ENCODE data around the gene PIK3AP1. TPM values are rescaled to one million over a fixed set of nuclear protein-coding genes. Genes with fewer than 3 reads are reported as not detected.
"Not testable (repeated sequence)": the region's sequence is repeated elsewhere in the genome, so short reads cannot be mapped to it uniquely, and the experiment has no call there.

The PIK3AP1 gene
- total RNA-seq, 2 experiments from 2014 or later: 0.72 to 1.1 TPM

- ChIA-PET CTCF (no interaction called here), POLR2A (no interaction called here)
- Mint-ChIP-seq H3K4me3 (no peak overlapping the region), H3K4me1 (peaks cover 3% of the 10 kb centered on the region), H3K9me3 (no peaks in the 10 kb centered on the region), H3K36me3 (ENCODE audit: low read depth) (no peaks in the 10 kb centered on the region), H3K27me3 (no peaks in the 10 kb centered on the region), H3K27ac (no peak overlapping the region)
- DNase-seq: no peak
These were observed 32.8 kb downstream of the PIK3AP1 start for GRCh38 chr10:96687317-96688012.

GRCh38 chr10:96686514-96686913 lies 33.8 kb downstream of the PIK3AP1 start:
- Mint-ChIP-seq H3K36me3 (ENCODE audit: low read depth) (no peaks in the 10 kb centered on the region), H3K9me3 (no peaks in the 10 kb centered on the region), H3K4me3 (no peak overlapping the region), H3K27me3 (no peaks in the 10 kb centered on the region), H3K27ac (no peak overlapping the region), H3K4me1 (peaks cover 3% of the 10 kb centered on the region)
- DNase-seq: no peak
- POLR2A ChIA-PET: no interaction called here
- CTCF ChIA-PET: no interaction called here

DNA sequence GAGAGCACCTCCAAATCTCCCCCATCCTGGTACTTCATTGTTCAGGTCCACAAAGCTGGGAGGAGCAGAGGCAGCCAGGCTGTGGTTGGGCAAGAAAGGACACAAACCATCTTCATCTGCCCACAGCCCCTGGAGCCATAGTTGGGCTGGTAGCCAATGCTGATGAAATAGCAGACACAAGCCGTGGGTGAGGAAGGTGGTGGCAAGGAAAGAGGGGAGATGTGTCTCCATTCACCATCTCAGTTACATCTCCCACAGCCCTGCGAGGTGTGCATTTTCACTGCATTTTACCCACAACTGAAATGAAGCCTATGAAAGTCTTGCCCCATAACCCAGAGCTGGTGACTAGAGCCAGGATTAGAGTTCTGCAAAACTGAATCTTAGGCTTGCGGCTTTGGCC lies 35.0 kb downstream of the PIK3AP1 start:
- POLR2A ChIA-PET: no interaction called here
- no peak for DNase-seq
- CTCF ChIA-PET: no interaction called here
- no peaks in the 10 kb centered on the region for H3K36me3 Mint-ChIP-seq (ENCODE audit: low read depth)
- H3K27me3 Mint-ChIP-seq: peaks cover 2% of the 10 kb centered on the region
- no peak overlapping the region for H3K27ac Mint-ChIP-seq
- H3K9me3 Mint-ChIP-seq: peaks cover 3% of the 10 kb centered on the region
- H3K4me1 Mint-ChIP-seq: no peaks in the 10 kb centered on the region
- no peak overlapping the region for H3K4me3 Mint-ChIP-seq

DNA sequence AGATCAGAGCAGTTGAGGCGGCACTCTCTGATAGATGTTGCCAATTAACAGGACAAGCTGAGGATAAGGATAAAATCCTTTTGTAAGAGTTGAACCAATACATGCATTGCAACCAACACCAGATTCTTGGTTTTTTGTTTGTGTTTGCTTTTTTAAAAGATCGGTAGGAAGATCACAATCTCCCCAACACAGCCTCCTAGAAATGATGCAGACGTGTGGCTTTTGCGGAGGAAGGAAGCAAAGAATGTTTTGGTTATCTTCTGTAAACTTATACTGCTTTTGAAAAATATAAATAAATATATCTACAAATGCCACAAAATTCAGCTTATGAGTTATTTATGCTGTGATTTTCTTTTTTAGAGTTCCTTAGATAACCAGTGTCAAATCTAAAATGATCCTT lies 35.5 kb downstream of the PIK3AP1 start:
- ChIA-PET CTCF (interaction anchor here (1.3 kb wide), 1 partner anchor 15 kb away, joined by 6 read pairs; no protein-coding TSS in a partner anchor), POLR2A (no interaction called here)
- no peak overlapping the region for H3K27ac Mint-ChIP-seq
- H3K9me3 Mint-ChIP-seq: peaks cover 3% of the 10 kb centered on the region
- H3K4me3 Mint-ChIP-seq: no peak overlapping the region
- H3K4me1 Mint-ChIP-seq: no peaks in the 10 kb centered on the region
- H3K27me3 Mint-ChIP-seq: peaks cover 2% of the 10 kb centered on the region
- DNase-seq: no peak
- no peaks in the 10 kb centered on the region for H3K36me3 Mint-ChIP-seq (ENCODE audit: low read depth)

GRCh38 chr10:96683710-96684109 lies 36.6 kb downstream of the PIK3AP1 start:
- Mint-ChIP-seq H3K9me3 (peaks cover 3% of the 10 kb centered on the region), H3K4me1 (no peaks in the 10 kb centered on the region), H3K36me3 (ENCODE audit: low read depth) (no peaks in the 10 kb centered on the region), H3K27ac (no peak overlapping the region), H3K27me3 (peaks cover 2% of the 10 kb centered on the region), H3K4me3 (no peak overlapping the region)
- CTCF ChIA-PET: interaction anchor here (0.6 to 1.3 kb wide), 2 partner anchors 14 to 132 kb away, joined by 3 to 6 read pairs; no protein-coding TSS in a partner anchor
- POLR2A ChIA-PET: no interaction called here
- DNase-seq: no peak

DNA sequence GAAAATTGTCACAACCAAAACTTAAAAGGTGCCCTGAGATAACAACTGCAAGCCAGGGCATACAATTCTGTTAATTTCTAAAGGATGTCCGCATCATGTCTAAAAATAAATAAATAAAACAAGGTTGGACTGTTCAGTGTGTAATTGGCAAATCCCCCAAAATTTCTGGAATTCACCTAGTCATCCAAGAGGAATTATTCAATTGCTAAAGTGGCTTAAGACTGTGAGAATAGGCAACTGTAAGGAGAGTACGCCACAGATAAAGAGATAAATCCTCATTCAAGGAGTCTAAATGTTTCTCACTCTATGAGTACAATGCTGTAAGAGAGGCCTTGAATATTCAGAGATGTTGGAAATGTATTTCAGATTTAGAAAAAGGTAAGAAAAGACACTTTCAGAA lies 37.2 kb downstream of the PIK3AP1 start:
- H3K4me3 Mint-ChIP-seq: no peak overlapping the region
- H3K36me3 Mint-ChIP-seq (ENCODE audit: low read depth): no peaks in the 10 kb centered on the region
- no peak for DNase-seq
- no peak overlapping the region for H3K27ac Mint-ChIP-seq
- ChIA-PET CTCF (interaction anchor here (1.4 kb wide), 1 partner anchor 9 kb away, joined by 4 read pairs; no protein-coding TSS in a partner anchor), POLR2A (no interaction called here)
- no peaks in the 10 kb centered on the region for H3K4me1 Mint-ChIP-seq
- peaks cover 2% of the 10 kb centered on the region for H3K27me3 Mint-ChIP-seq
- H3K9me3 Mint-ChIP-seq: peaks cover 3% of the 10 kb centered on the region

GRCh38 chr10:96681524-96681923 lies 38.8 kb downstream of the PIK3AP1 start:
- Mint-ChIP-seq H3K9me3 (peaks cover 3% of the 10 kb centered on the region), H3K27ac (no peak overlapping the region), H3K27me3 (peaks cover 2% of the 10 kb centered on the region), H3K4me3 (no peak overlapping the region), H3K36me3 (ENCODE audit: low read depth) (no peaks in the 10 kb centered on the region), H3K4me1 (no peaks in the 10 kb centered on the region)
- ChIA-PET POLR2A (interaction anchor here (0.7 kb wide), 2 partner anchors 41 to 1158 kb away, joined by 3 to 4 read pairs; no protein-coding TSS in a partner anchor), CTCF (interaction anchor here (1.4 kb wide), 1 partner anchor 8 kb away, joined by 3 read pairs; no protein-coding TSS in a partner anchor)
- DNase-seq: no peak

GRCh38 chr10:96680463-96680862 lies 39.9 kb downstream of the PIK3AP1 start:
- H3K9me3 Mint-ChIP-seq; H3K27ac Mint-ChIP-seq; DNase-seq; CTCF ChIA-PET; POLR2A ChIA-PET; H3K27me3 Mint-ChIP-seq; H3K4me3 Mint-ChIP-seq; H3K4me1 Mint-ChIP-seq; H3K36me3 Mint-ChIP-seq (ENCODE audit: low read depth): not testable (repeated sequence)

- Mint-ChIP-seq H3K4me1 (peaks cover 3% of the 10 kb centered on the region), H3K27me3 (peaks cover 2% of the 10 kb centered on the region), H3K36me3 (ENCODE audit: low read depth) (no peaks in the 10 kb centered on the region)
These were observed 41.6 kb downstream of the PIK3AP1 start for GRCh38 chr10:96678725-96679124.

GRCh38 chr10:96676272-96677112 lies 43.8 kb downstream of the PIK3AP1 start:
- no peak for DNase-seq
- ChIA-PET POLR2A (no interaction called here), CTCF (no interaction called here)
- Mint-ChIP-seq H3K27ac (no peak overlapping the region), H3K27me3 (peaks cover 2% of the 10 kb centered on the region), H3K9me3 (peaks cover 3% of the 10 kb centered on the region), H3K4me1 (peaks cover 8% of the 10 kb centered on the region), H3K4me3 (no peak overlapping the region), H3K36me3 (ENCODE audit: low read depth) (no peaks in the 10 kb centered on the region)

More at GRCh38 chr10:96678725-96679124, 41.6 kb downstream of the PIK3AP1 start:
- Mint-ChIP-seq H3K9me3 (peaks cover 3% of the 10 kb centered on the region), H3K4me3 (no peak overlapping the region), H3K27ac (no peak overlapping the region)
- POLR2A ChIA-PET: no interaction called here
- DNase-seq: no peak
- CTCF ChIA-PET: no interaction called here

DNA sequence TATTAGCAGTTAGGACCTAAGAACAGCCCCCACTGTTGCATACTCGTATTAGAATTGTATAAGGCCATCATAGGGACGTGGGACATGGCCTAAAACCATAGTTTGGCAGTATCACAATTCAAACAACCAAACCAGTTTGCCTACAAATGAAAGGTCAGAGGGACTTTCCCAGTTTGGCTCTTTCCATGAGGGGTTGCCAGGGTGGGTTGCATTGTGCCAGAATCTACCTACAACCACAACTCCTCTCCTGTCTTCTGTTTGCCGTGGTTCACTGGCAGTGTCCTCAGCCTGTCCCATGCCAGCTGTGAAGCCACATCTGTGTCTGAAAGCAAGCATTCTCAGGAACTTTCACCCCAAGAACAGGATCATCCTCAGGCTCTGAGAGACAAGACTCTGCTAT lies 44.5 kb downstream of the PIK3AP1 start:
- Mint-ChIP-seq H3K9me3 (peaks cover 3% of the 10 kb centered on the region), H3K36me3 (ENCODE audit: low read depth) (no peaks in the 10 kb centered on the region), H3K27ac (no peak overlapping the region), H3K4me1 (peaks cover 8% of the 10 kb centered on the region), H3K27me3 (no peaks in the 10 kb centered on the region), H3K4me3 (no peak overlapping the region)
- DNase-seq: no peak
- POLR2A ChIA-PET: no interaction called here
- CTCF ChIA-PET: no interaction called here

GRCh38 chr10:96673318-96674099 lies 46.8 kb downstream of the PIK3AP1 start:
- DNase-seq: no peak
- H3K27me3 Mint-ChIP-seq: no peaks in the 10 kb centered on the region
- CTCF ChIA-PET: interaction anchor here (1.2 to 1.4 kb wide), 2 partner anchors 8 to 18 kb away, joined by 3 read pairs; no protein-coding TSS in a partner anchor
- H3K36me3 Mint-ChIP-seq (ENCODE audit: low read depth): no peaks in the 10 kb centered on the region
- no peak overlapping the region for H3K4me3 Mint-ChIP-seq
- H3K4me1 Mint-ChIP-seq: peaks cover 8% of the 10 kb centered on the region
- no peaks in the 10 kb centered on the region for H3K9me3 Mint-ChIP-seq
- POLR2A ChIA-PET: no interaction called here
- no peak overlapping the region for H3K27ac Mint-ChIP-seq

Data from activated CD4-positive, alpha-beta T cell treated with anti-CD3 and anti-CD28 coated beads, Interleukin-2, amount 10 ng/mL, durations not matched to agents 7 days and 5 days (primary cell).